ENCODE results near the gene TUBGCP2.

TUBGCP2 gene

DNA sequence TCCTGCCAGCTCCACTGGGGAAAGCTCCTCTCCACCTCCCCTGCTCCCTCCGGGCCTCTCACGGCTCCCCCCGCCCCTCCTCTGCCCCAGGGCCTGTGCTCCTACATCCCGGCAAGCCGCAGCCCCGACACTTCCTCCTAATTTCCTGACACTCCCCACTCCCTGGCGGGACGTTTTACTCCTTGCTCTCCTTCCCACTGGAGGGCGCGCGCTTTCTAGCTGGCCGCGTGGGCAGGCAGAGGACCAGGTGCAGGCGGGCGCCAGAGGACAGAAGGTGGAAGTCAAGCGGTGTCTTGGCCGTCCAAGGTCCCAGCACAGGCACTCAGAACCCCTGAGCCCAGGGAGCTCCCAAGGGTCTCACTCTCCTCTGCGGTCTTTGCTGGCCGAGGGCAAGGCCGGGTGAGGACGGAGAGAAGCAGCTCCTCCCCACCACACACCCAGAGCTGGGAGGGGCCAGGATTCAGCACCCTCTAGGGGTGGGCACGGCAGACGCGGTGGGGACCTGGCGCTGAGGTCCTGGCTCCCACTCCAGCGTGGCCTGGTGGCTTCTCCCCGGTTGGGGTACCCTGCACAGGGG, 51.1 kb downstream of the TUBGCP2 start:
- Histone ChIP-seq H3K9ac (ENCODE audit: low read depth, low read length) (no peak overlapping the region), H3K27me3 (ENCODE audit: insufficient read depth, low read length) (peaks cover 15% of the 10 kb centered on the region), H3K27ac (ENCODE audit: low read length) (no peak overlapping the region), H3K4me1 (ENCODE audit: insufficient read depth, low read length) (peaks cover 3% of the 10 kb centered on the region; the same call in 1 of the 2 replicates), H3K36me3 (ENCODE audit: insufficient read depth, low read depth, low read length) (no peaks in the 10 kb centered on the region), H3K4me3 (ENCODE audit: low read length) (peak overlapping the region; percentile 57), H3K9me3 (ENCODE audit: insufficient read depth, low read depth, low read length) (no peaks in the 10 kb centered on the region)

DNA sequence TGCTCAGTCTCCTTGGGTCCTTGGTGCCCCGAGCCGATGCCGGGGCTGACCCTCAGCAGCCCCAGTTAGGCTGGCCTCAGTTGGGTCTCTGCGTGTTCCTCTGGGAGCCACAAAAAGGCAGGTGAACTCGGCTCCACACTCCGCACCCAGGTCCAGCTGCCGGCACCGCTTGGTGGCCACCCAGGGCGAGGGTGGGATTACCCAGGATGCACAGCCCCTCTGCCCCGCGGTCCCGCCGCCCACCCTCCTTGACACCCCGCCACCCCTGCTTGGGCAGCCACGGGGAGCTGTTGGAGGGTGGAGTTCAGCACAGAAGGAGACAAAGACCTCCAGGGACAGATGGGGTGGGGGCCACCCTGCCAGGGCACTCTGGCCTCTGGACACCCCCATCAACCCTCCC, 53.3 kb downstream of the TUBGCP2 start:
- H3K36me3 ChIP-seq (ENCODE audit: insufficient read depth, low read depth, low read length): no peaks in the 10 kb centered on the region
- H3K4me1 ChIP-seq (ENCODE audit: insufficient read depth, low read length): peaks cover 3% of the 10 kb centered on the region; the same call in 1 of the 2 replicates
- peaks cover 7% of the 10 kb centered on the region for H3K27me3 ChIP-seq (ENCODE audit: insufficient read depth, low read length)
- no peak overlapping the region for H3K4me3 ChIP-seq (ENCODE audit: low read length)
- no peaks in the 10 kb centered on the region for H3K9me3 ChIP-seq (ENCODE audit: insufficient read depth, low read depth, low read length)
- H3K27ac ChIP-seq (ENCODE audit: low read length): no peak overlapping the region
- H3K9ac ChIP-seq (ENCODE audit: low read depth, low read length): no peak overlapping the region

DNA sequence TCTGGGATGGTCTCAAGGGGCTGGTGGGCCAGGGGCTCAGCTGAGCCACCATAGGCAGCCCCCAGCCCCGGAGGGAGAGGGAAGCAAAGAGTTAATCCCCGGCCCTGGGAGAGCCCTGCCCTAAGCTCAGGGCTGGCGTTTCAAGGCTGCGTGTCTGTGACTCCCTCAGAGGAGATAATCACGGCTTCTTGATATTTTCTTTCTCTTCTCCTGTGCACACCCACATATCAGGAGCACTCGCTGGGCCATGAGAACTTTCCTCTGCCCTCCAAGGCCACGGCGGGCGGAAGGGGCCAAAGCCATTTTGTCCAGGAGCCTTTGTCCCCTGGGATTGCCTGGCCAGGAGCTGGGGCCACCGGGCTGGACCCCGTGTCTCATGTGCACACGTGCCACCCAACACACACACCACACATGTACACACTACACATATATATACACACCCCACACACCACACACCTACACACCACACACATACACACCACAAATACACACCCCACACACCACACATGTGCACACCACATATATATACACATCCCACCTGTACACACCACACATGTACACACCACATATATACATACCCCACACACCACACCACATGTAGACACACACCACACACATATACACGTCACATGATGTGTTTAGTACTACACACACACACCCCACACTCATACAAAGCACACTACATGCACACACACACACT, 54.1 kb downstream of the TUBGCP2 start:
- H3K4me3 ChIP-seq (ENCODE audit: low read length): no peak overlapping the region
- H3K36me3 ChIP-seq (ENCODE audit: insufficient read depth, low read depth, low read length): no peaks in the 10 kb centered on the region
- no peaks in the 10 kb centered on the region for H3K9me3 ChIP-seq (ENCODE audit: insufficient read depth, low read depth, low read length)
- H3K27me3 ChIP-seq (ENCODE audit: insufficient read depth, low read length): peaks cover 5% of the 10 kb centered on the region
- no peak overlapping the region for H3K9ac ChIP-seq (ENCODE audit: low read depth, low read length)
- no peak overlapping the region for H3K27ac ChIP-seq (ENCODE audit: low read length)
- H3K4me1 ChIP-seq (ENCODE audit: insufficient read depth, low read length): peaks cover 3% of the 10 kb centered on the region; the same call in 1 of the 2 replicates

GRCh38 chr10:133253361-133253955, 55.2 kb downstream of the TUBGCP2 start:
- no peak overlapping the region for H3K27ac ChIP-seq (ENCODE audit: low read length)
- H3K9ac ChIP-seq (ENCODE audit: low read depth, low read length): no peak overlapping the region
- H3K4me3 ChIP-seq (ENCODE audit: low read length): no peak overlapping the region
- H3K4me1 ChIP-seq (ENCODE audit: insufficient read depth, low read length): peaks cover 3% of the 10 kb centered on the region; the same call in 1 of the 2 replicates
- H3K36me3 ChIP-seq (ENCODE audit: insufficient read depth, low read depth, low read length): no peaks in the 10 kb centered on the region
- no peaks in the 10 kb centered on the region for H3K9me3 ChIP-seq (ENCODE audit: insufficient read depth, low read depth, low read length)
- H3K27me3 ChIP-seq (ENCODE audit: insufficient read depth, low read length): peaks cover 4% of the 10 kb centered on the region

- peaks cover 2% of the 10 kb centered on the region; the same call in 1 of the 2 replicates for H3K4me1 ChIP-seq (ENCODE audit: insufficient read depth, low read length)
- no peak overlapping the region for H3K27ac ChIP-seq (ENCODE audit: low read length)
- H3K4me3 ChIP-seq (ENCODE audit: low read length): no peak overlapping the region
- H3K27me3 ChIP-seq (ENCODE audit: insufficient read depth, low read length): peaks cover 4% of the 10 kb centered on the region
- no peaks in the 10 kb centered on the region for H3K36me3 ChIP-seq (ENCODE audit: insufficient read depth, low read depth, low read length)
- no peaks in the 10 kb centered on the region for H3K9me3 ChIP-seq (ENCODE audit: insufficient read depth, low read depth, low read length)
- no peak overlapping the region for H3K9ac ChIP-seq (ENCODE audit: low read depth, low read length)
Observed at GRCh38 chr10:133252223-133252552, 56.5 kb downstream of the TUBGCP2 start.

DNA sequence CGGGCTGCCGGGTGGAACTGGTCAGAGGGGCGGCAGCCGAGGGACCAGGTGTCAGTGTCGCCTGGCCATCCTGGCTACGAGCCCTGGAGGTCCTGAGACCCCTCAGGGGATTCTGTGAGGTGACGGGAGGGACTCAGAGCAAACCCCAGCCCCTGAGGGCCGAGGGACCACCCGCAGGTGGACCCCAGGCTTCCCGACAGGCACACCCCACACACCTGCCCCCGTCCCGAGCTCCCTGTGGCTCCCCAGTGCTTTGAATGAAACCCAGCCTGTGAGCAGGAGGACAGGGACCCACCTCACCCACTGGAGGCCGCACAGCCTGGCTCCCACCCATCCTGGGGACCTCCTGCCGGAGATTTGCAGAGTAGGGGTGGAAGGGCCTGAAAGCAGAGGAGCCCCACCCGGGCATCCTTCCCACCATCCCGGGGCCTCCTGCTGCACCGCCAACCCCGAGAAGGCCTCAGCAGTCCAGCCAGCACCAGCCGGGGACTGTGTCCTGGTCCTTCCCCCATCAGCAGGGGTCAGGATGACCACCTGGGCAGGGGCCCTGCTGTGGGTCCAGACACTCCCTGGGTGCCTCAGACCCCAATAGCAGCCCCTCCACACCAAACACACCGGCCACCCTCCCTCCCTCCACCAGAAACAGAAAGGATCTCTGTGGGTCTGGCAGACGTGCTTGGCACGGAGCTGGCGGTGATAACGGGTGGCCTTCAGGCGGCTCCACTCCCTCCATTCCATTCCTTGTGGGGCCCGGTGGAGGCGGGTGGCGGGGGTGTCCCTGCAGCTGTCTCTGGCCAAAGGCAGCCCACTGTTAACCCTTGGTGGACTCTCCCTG, 57.1 kb downstream of the TUBGCP2 start:
- no peak overlapping the region for H3K27ac ChIP-seq (ENCODE audit: low read length)
- H3K9me3 ChIP-seq (ENCODE audit: insufficient read depth, low read depth, low read length): no peaks in the 10 kb centered on the region
- peaks cover 4% of the 10 kb centered on the region for H3K27me3 ChIP-seq (ENCODE audit: insufficient read depth, low read length)
- H3K4me3 ChIP-seq (ENCODE audit: low read length): no peak overlapping the region
- H3K4me1 ChIP-seq (ENCODE audit: insufficient read depth, low read length): no peaks in the 10 kb centered on the region; the same call in 1 of the 2 replicates
- no peak overlapping the region for H3K9ac ChIP-seq (ENCODE audit: low read depth, low read length)
- H3K36me3 ChIP-seq (ENCODE audit: insufficient read depth, low read depth, low read length): no peaks in the 10 kb centered on the region

DNA sequence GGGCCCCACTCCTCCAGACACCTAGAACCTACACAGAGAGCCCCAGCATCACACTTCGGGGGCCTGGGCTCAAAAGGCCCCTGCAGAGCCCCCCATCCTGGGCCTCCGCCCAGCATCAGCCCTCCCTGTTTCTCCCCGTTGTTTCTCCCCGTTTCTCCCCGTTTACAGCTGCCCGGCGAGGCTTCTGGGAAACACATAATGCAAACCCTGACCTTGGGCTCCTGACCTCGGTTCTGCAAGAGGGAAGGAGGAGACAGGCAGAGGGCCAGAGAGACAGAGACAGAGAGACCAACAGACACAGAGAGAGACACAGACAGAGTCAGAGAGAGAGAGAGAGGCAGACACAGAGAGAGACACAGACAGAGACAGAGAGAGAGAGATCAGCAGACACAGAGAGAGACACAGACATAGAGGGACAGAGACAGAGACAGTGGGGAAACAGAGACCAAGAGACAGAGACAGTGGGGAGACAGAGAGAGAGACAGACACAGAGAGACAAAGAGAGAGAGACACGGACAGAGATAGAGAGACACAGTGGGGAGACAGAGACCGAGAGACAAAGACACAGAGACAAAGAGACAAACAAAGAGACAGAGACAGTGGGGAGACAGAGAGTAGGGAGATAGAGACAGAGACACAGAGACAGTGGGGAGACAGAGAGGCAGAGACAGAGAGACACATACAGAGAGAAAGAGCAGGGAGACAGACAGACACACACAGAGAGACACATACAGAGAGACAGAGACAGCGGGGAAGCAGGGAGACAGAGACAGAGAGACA, 58.5 kb downstream of the TUBGCP2 start:
- Histone ChIP-seq H3K9ac (ENCODE audit: low read depth, low read length) (no peak overlapping the region), H3K27ac (ENCODE audit: low read length) (no peak overlapping the region), H3K9me3 (ENCODE audit: insufficient read depth, low read depth, low read length) (no peaks in the 10 kb centered on the region), H3K27me3 (ENCODE audit: insufficient read depth, low read length) (peaks cover 4% of the 10 kb centered on the region), H3K4me3 (ENCODE audit: low read length) (no peak overlapping the region), H3K4me1 (ENCODE audit: insufficient read depth, low read length) (no peaks in the 10 kb centered on the region; the same call in 1 of the 2 replicates), H3K36me3 (ENCODE audit: insufficient read depth, low read depth, low read length) (no peaks in the 10 kb centered on the region)

GRCh38 chr10:133249094-133249780, 59.4 kb downstream of the TUBGCP2 start:
- Histone ChIP-seq H3K4me1 (ENCODE audit: insufficient read depth, low read length) (no peaks in the 10 kb centered on the region; the same call in 1 of the 2 replicates), H3K4me3 (ENCODE audit: low read length) (no peak overlapping the region), H3K27ac (ENCODE audit: low read length) (no peak overlapping the region), H3K9ac (ENCODE audit: low read depth, low read length) (no peak overlapping the region), H3K27me3 (ENCODE audit: insufficient read depth, low read length) (peaks cover 4% of the 10 kb centered on the region), H3K9me3 (ENCODE audit: insufficient read depth, low read depth, low read length) (no peaks in the 10 kb centered on the region), H3K36me3 (ENCODE audit: insufficient read depth, low read depth, low read length) (no peaks in the 10 kb centered on the region)

GRCh38 chr10:133248334-133248715, 60.3 kb downstream of the TUBGCP2 start:
- Histone ChIP-seq H3K4me1 (ENCODE audit: insufficient read depth, low read length) (no peaks in the 10 kb centered on the region; the same call in 1 of the 2 replicates), H3K36me3 (ENCODE audit: insufficient read depth, low read depth, low read length) (no peaks in the 10 kb centered on the region), H3K27me3 (ENCODE audit: insufficient read depth, low read length) (peaks cover 4% of the 10 kb centered on the region), H3K27ac (ENCODE audit: low read length) (no peak overlapping the region), H3K4me3 (ENCODE audit: low read length) (no peak overlapping the region), H3K9ac (ENCODE audit: low read depth, low read length) (no peak overlapping the region), H3K9me3 (ENCODE audit: insufficient read depth, low read depth, low read length) (no peaks in the 10 kb centered on the region)

GRCh38 chr10:133247681-133248333, 60.9 kb downstream of the TUBGCP2 start:
- no peak overlapping the region for H3K27ac ChIP-seq (ENCODE audit: low read length)
- no peaks in the 10 kb centered on the region for H3K9me3 ChIP-seq (ENCODE audit: insufficient read depth, low read depth, low read length)
- H3K9ac ChIP-seq (ENCODE audit: low read depth, low read length): no peak overlapping the region
- H3K4me3 ChIP-seq (ENCODE audit: low read length): no peak overlapping the region
- no peaks in the 10 kb centered on the region; the same call in 1 of the 2 replicates for H3K4me1 ChIP-seq (ENCODE audit: insufficient read depth, low read length)
- H3K36me3 ChIP-seq (ENCODE audit: insufficient read depth, low read depth, low read length): no peaks in the 10 kb centered on the region
- H3K27me3 ChIP-seq (ENCODE audit: insufficient read depth, low read length): peaks cover 4% of the 10 kb centered on the region
